PC-3 (cell line): Measurements from ENCODE around the gene GUCY2D. TPM values are rescaled to one million over a fixed set of nuclear protein-coding genes. Genes with fewer than 3 reads are reported as not detected.

ENCODE experiments used
- ATAC-seq: fragments of 200-7000 bp; cut with Tn5 transposase; 2 replicates; pipeline ENCODE4 v1.9.1; 2020; ENCODE audit warnings: mild to moderate bottlenecking, moderate library complexity
- BruUV-seq: library from RNA; stranded (reverse); fragments of 400-500 nt; replicated peaks from 2 replicates; lab custom pipeline; 2021; lab: Mats Ljungman, UMichigan
- CTCF ChIA-PET: fragments of 300-600 bp; sonication (Branson Sonifier 250); formaldehyde crosslinking; loops from one replicate; lab custom pipeline; 2022; ENCODE audit warnings: antibody characterized with exemption; lab: Charles Lee
- POLR2A ChIA-PET: fragments of 300-600 bp; sonication (Branson Sonifier 250); formaldehyde crosslinking; loops from one replicate; lab custom pipeline; 2022; ENCODE audit warnings: antibody characterized with exemption; ENCODE audit not compliant: unreplicated experiment; lab: Charles Lee
- DNase-seq: peaks from one replicate; pipeline ENCODE4 v3.0.0-alpha.2; 2015
- H2AFZ ChIP-seq: fragments of 300-600 bp; sonication (generic); 2 replicates; pipeline ENCODE4 v1.6.0; 2016; ENCODE audit warnings: antibody characterized with exemption, low read length
- H3F3A ChIP-seq: fragments of 300-600 bp; sonication (generic); one replicate; pipeline ENCODE4 v1.6.0; 2017; ENCODE audit warnings: antibody characterized with exemption, low read length, control low read depth, mild to moderate bottlenecking; ENCODE audit not compliant: unreplicated experiment
- H3K27ac ChIP-seq: fragments of 300-600 bp; sonication (generic); 2 replicates; pipeline ENCODE4 v1.5.1; 2016; ENCODE audit warnings: mild to moderate bottlenecking, low read length
- H3K27me3 ChIP-seq: fragments of 300-600 bp; sonication (generic); 2 replicates; pipeline ENCODE4 v1.6.1; 2016; ENCODE audit warnings: low read length, mixed read lengths
- H3K36me3 ChIP-seq: fragments of 300-600 bp; sonication (generic); 2 replicates; pipeline ENCODE4 v1.6.1; 2016; ENCODE audit warnings: low read depth, mixed run types, low read length, mixed read lengths
- H3K4me1 ChIP-seq: fragments of 300-600 bp; sonication (generic); 2 replicates; pipeline ENCODE4 v1.5.1; 2016; ENCODE audit warnings: low read length; ENCODE audit not compliant: insufficient read depth
- H3K4me2 ChIP-seq: fragments of 300-600 bp; sonication (generic); 2 replicates; pipeline ENCODE4 v1.6.0; 2016; ENCODE audit warnings: low read length
- H3K4me3 ChIP-seq: fragments of 300-600 bp; sonication (generic); 2 replicates; pipeline ENCODE4 v1.5.1; 2016; ENCODE audit warnings: mild to moderate bottlenecking, low read length, mixed read lengths
- H3K79me2 ChIP-seq: fragments of 300-600 bp; sonication (generic); 2 replicates; pipeline ENCODE4 v1.6.1; 2017; ENCODE audit warnings: low read length, mixed read lengths
- H3K9ac ChIP-seq: fragments of 300-600 bp; sonication (generic); 2 replicates; pipeline ENCODE4 v1.6.0; 2016; ENCODE audit warnings: mild to moderate bottlenecking, low read length
- H3K9me2 ChIP-seq: fragments of 300-600 bp; sonication (generic); replicated peaks from 2 replicates; pipeline ENCODE4 v1.6.1; 2016; ENCODE audit warnings: mixed run types, low read length, mixed read lengths
- H3K9me3 ChIP-seq: fragments of 300-600 bp; sonication (generic); 2 replicates; pipeline ENCODE4 v1.6.1; 2016; ENCODE audit warnings: low read length, mixed read lengths
- H4K20me1 ChIP-seq: fragments of 300-600 bp; sonication (generic); 2 replicates; pipeline ENCODE4 v1.6.1; 2016; ENCODE audit warnings: low read length, mixed read lengths
- CTCF ChIP-seq: fragments of 300-600 bp; sonication (generic); conservative IDR thresholded peaks from 2 replicates; pipeline ENCODE4 v1.5.1; 2017; ENCODE audit warnings: antibody characterized with exemption, low read depth, mild to moderate bottlenecking, low read length
- EZH2 ChIP-seq: fragments of 300-600 bp; sonication (generic); IDR thresholded peaks from one replicate; pipeline ENCODE4 v1.6.1; 2017; ENCODE audit warnings: antibody characterized with exemption, mild to moderate bottlenecking, low read length; ENCODE audit not compliant: unreplicated experiment
- EZH2phosphoT487 ChIP-seq: fragments of 300-600 bp; sonication (generic); IDR thresholded peaks from 2 replicates; pipeline ENCODE4 v1.6.1; 2018; ENCODE audit warnings: mild to moderate bottlenecking, antibody characterized with exemption, low read length, borderline replicate concordance
- intact Hi-C: fragments of 100-400 bp; cut with micrococcal nuclease; formaldehyde crosslinking; loops from 2 replicates; pipeline ENCODE4 v1.9.0; 2023
- total RNA-seq: library from RNA; depleted of rRNA; stranded (reverse); fragments of >200 nt; gene quantifications from 2 replicates; pipeline ENCODE4 v1.2.3, GENCODE V29; 2014

Gene GUCY2D
- total RNA-seq, 1 experiment from 2014 or later, result not detected

GRCh38 chr17:8056232-8056975 is 54.0 kb downstream of the GUCY2D start:
- Histone ChIP-seq H3K4me1 (peaks cover 39% of the 10 kb centered on the region), H2AFZ (peak overlapping the region; percentile 40; the same call in 1 of the 2 replicates), H3K4me3 (peak overlapping the region; percentile 64), H3K27me3 (no peaks in the 10 kb centered on the region), H3F3A (no peaks in the 10 kb centered on the region), H4K20me1 (no peaks in the 10 kb centered on the region), H3K79me2 (no peaks in the 10 kb centered on the region), H3K4me2 (peak overlapping the region; percentile 78), H3K9me3 (no peaks in the 10 kb centered on the region), H3K36me3 (no peaks in the 10 kb centered on the region), H3K27ac (peak overlapping the region; percentile 97), H3K9me2 (no peaks in the 10 kb centered on the region), H3K9ac (peak overlapping the region; percentile 78)
- DNase-seq, result peak; percentile 88
- POLR2A ChIA-PET, result interaction anchor here (0.6 to 0.7 kb wide), 2 partner anchors 143 to 307 kb away, joined by 4 to 5 read pairs; no protein-coding TSS in a partner anchor
- no TSS peak for BruUV-seq
- ATAC-seq, result peak; percentile 73
- TF ChIP-seq EZH2phosphoT487 (no peak), CTCF (no peak), EZH2 (no peak)
- intact Hi-C loops, result loop anchor here (2.0 to 5.0 kb wide), 2 partner anchors 68 to 124 kb away; partner anchors contain the start of genes CNTROB and TRAPPC1
- CTCF ChIA-PET, result interaction anchor here (0.6 to 1.7 kb wide), 6 partner anchors 15 to 728 kb away, joined by 3 to 12 read pairs (median 6); no protein-coding TSS in a partner anchor

GRCh38 chr17:8056976-8057625 is 54.7 kb downstream of the GUCY2D start:
- Histone ChIP-seq H3K4me3 (peak overlapping the region; percentile 64), H4K20me1 (no peaks in the 10 kb centered on the region), H3K9me3 (no peaks in the 10 kb centered on the region), H3K27me3 (no peaks in the 10 kb centered on the region), H3K4me2 (peak overlapping the region; percentile 78), H3K9me2 (no peaks in the 10 kb centered on the region), H3K36me3 (no peaks in the 10 kb centered on the region), H3K79me2 (no peaks in the 10 kb centered on the region), H3K4me1 (peaks cover 39% of the 10 kb centered on the region), H3K9ac (peak overlapping the region; percentile 78), H3F3A (no peaks in the 10 kb centered on the region), H3K27ac (peak overlapping the region; percentile 97), H2AFZ (peak overlapping the region; percentile 40; the same call in 1 of the 2 replicates)
- ChIA-PET CTCF (interaction anchor here (0.6 to 1.7 kb wide), 10 partner anchors 16 to 727 kb away, joined by 3 to 12 read pairs (median 4); no protein-coding TSS in a partner anchor), POLR2A (interaction anchor here (0.6 kb wide), 1 partner anchor 48 kb away, joined by 5 read pairs; no protein-coding TSS in a partner anchor)
- intact Hi-C loops, result loop anchor here (1.0 to 5.0 kb wide), 4 partner anchors 41 to 144 kb away; partner anchors contain the start of genes CNTROB and TRAPPC1
- TSS peak; percentile 88 for BruUV-seq
- ATAC-seq, result peak; percentile 19; the same call in 1 of the 2 replicates
- peak; percentile 36 for DNase-seq
- TF ChIP-seq EZH2 (no peak), CTCF (no peak), EZH2phosphoT487 (no peak)
